ENCODE data around the gene C2.
"Not testable (repeated sequence)": the region's sequence is repeated elsewhere in the genome, so short reads cannot be mapped to it uniquely, and the experiment has no call there.

C2 gene

DNA sequence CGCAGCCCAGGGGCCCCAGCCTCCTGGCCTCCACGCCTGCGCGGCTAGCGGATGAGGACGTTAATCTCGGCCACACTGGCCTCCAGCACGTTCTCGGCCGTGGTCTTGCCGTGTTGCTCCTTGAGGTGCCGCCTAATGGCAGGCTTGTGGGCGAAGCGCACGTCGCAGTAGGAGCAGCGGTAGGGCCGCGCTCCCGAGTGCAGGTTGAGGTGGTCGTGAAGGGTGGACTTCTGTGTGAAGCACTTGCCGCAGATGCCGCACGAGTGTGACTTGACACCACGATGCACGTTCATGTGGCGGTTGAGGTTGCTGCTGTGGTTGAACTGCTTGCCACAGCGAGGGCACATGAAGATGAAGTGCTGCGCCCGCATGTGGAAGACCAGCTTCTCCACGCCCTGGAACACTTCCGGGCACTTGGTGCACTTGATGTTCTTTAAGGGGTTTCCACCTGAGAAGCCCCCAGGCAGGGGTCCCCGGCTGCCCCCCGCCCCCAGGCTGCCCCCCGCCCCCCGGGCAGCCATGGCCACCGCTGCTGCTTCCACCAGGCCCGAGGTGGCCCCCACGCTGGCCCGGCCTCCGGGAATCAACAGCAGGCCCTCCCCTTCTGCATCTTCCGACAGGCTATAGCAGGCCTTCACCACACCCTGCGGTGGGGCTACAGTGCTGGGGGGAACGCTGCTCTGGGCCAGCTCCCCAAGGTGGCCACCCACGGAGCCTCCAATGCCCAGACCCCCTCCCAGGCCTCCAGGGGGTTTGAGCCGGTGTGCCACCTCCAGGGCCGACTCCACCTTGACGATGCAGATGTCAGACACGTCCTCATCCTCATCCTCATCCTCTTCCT lies 27.4 kb upstream of the C2 start:
- DNase-seq: no peak

DNA sequence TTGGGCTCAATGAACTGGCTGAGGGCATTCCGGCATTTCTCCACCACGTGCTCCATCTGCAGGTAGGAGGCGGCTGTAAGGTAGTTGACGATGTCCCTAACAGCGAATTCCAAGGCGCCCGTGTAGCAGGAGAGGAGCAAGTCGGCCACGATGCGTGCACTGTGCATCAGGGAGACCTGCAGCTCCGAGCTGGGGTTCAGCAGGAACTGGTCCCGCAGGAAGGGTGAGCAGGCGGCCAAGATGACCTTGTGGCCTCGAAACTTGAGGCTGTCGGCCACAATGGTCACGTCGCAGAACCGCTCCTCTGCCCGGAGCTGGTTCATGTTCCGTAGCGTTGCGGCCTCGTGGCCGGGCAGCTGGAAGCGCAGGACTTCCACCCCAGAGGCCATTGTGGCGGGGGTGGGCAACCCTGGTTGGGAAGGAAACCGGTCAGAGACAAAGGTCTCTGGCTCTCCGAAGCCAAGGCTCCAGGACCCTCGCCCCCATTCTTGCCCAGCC lies 26.6 kb upstream of the C2 start:
- no peak for DNase-seq

DNA sequence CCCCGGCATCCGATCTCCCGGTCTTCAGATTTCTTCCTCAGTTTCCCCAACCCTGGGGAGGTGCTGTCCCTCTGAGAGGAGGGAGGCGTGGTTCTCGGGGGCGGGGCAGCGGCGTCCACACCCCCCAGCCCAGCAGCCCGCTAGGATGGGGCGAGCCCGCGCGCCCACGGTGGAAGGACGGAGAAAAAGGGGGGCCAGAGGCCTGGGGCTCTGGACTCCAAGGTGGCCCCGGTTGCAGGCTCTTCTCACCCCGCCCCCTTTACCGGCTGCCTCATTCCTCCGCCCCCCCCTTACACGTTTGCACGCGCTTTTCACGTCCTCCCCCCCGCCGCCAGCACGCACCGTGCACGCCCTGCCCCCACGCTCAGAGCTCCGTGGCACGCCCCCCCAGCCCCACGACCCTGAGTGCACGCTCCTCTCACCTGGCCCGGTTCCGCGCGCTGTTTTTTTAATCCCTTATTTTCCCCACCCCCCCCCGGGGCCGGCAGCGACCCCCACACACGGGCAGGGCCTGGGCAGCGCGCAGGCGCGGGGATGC lies 26.0 kb upstream of the C2 start:
- DNase-seq: no peak

DNA sequence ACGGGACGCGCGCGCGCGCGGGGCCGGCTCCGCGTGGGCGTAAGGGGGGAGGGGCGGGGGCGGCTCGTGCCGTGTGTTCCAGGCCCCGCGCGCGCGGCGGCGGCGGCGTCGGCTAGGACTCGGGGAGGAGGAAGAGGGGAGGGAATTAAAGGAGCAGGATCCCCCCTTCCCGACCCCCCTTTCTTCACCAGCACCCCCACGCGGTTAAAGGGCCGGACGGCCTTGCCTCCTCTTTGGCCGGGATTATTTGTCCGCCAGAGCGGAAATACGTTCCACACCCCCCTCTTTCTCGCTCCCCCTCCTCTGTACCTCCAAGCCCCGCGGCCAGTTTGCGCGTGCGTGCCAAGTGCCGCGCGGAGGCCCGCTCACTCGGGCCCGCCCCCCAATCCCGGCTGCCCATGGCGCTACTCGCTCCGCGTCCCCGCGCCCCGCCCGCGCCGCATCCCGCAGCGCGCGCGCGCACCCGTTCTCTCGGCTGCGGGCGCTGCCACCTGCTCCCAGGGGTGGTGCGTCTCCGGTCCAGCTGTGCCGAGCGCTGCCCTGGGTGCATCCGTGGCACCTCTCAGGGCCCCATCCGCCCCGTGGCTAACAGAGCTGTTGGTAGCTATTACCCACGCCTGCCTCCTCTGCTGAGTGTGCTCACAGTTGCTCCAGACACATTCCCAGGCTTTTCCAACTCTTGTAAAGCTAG lies 25.4 kb upstream of the C2 start, which contains the start of gene ZBTB12:
ZBTB12 (minus strand) TSS at position 134 of the 691 bp plus-strand sequence. CDS start 781 bp downstream, outside the sequence.
- DNase-seq: peak; percentile 62

DNA sequence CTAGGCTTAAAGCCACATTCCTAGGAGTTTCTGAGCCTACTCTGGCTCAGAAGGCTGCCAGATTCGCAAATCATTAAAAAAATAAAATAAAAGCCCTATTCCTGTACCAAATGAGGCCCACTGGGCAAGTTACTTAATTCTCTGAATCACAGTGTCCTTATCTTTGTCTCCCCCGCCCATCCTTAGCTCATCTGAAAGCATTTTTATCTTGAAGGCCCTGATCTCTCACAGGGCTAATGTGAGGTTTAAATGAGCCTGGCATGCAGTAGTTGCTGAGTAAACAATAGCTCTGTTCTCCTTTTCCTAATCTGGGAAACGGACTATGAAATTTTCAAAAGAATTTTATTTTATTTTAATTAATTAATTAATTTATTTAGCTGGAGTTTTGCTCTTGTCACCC lies 23.6 kb upstream of the C2 start:
- no peak for DNase-seq

DNA sequence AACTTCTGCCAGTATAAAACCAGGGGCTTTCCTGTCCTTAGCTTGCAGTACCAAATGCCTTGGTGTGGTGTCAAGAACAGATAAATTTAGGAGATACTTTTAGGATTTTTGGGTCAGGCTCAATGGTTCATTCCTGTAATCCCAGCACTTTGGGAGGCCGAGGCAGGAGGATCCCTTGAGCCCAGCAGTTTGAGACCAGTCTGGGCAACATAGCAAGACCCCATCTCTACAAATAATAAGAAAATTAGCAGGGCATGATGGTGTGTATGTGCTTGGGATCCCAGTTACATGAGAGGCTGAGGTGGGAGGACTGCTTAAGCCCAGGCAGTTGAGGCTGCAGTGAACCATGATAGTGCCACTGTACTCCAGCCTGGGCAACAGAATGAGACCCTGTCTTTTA lies 22.5 kb upstream of the C2 start:
- no peak for DNase-seq

DNA sequence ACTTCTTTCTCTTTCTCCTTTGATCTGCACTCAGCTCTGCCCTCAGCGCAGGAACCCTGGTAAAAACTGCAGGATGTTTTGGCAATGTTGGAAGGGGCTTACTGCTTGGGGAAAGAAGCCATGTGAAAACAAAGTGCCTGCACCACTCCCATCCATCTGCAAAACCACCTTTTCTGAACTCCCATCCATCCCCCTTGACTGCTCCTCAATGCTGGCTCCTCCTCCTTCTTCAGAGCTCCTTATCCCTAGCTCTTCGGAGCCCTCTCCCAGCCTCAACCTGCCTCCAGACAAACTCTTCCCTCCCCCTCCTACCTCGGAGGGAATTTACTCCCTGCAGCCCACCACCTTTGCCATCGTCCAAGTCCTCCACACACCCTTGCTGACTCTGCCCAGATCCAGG lies 21.4 kb upstream of the C2 start:
- DNase-seq: no peak

DNA sequence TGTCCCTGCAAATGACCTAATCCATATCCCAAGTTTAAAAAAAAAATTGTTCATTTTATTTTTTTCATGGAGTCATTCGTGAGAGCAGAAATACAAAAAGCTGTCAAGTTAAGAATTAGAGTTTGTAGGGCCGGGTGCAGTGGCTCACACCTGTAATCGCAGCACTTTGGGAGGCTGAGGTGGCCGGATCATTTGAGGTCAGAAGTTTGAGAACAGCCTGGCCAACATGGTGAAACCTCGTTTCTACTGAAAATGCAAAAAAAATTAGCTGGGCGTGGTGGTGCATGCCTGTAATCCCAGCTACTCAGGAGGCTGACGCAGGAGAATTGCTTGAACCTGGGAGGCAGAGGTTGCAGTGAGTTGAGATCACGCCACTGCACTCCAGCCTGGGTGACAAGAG lies 20.8 kb upstream of the C2 start:
- not testable (repeated sequence) for DNase-seq

DNA sequence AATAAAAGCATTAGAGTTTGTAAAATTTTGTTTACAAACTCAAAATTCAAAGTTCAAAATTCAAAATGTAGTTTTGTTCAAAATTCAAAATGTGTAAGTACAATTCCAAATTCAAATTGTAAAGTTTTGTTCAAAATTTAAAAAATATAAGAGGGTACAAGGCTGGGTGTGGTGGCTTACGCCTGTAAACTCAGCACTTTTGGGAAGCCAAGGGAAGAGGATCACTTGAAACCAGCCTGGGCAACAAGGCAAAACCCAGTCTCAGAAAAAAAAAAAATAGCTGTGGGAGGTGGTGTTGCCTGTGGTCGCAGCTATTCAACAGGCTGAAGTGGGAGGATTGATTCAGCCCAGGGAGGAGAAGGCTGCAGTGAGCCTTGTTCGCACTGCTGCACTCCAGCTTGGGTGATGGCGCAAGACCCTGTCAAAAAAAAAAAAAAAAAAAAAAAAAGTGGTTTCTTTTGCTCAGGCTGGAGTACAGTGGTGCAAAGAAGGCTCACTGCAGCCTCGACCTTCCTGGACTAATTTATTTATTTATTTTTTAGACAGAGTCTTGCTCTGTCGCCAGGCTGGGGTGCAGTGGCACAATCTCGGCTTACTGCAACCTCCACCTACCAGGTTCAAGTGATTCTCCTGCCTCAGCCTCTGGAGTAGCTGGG lies 20.2 kb upstream of the C2 start:
- DNase-seq: no peak

DNA sequence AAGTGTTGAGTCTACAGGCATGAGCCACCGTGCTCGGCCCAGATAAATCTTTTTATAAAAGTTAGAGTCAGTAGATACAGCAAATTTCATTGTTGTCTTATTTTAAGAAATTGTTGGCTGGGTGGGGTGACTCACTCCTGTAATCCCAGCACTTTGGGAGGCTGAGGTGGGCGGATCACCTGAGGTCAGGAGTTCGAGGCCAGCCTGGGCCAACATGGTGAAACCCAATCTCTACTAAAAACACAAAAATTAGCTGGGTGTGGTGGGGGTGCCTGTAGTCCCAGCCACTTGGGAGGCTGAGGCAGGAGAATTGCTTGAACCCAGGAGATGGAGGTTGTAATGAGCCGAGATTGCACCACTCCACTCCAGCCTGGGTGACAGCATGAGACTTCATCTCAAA lies 19.3 kb upstream of the C2 start:
- DNase-seq: not testable (repeated sequence)

DNA sequence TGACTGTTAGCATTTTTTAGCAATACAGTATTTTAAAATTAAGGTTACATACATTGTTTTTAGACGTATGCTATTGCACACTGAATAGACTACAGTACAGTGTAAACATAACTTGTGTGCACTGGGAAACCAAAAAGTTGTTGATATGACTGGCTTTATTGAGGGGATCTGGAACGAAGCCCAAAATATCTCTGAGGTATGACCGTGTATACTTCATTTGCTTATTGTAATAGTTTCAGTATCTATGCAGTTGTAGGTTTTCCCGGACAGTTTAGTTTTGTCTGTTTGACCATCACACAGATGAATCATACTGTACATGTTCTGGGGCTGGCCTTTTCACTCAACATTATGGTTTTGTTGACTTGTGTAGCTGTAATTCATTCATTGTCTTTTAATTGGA lies 18.7 kb upstream of the C2 start:
- no peak for DNase-seq

DNA sequence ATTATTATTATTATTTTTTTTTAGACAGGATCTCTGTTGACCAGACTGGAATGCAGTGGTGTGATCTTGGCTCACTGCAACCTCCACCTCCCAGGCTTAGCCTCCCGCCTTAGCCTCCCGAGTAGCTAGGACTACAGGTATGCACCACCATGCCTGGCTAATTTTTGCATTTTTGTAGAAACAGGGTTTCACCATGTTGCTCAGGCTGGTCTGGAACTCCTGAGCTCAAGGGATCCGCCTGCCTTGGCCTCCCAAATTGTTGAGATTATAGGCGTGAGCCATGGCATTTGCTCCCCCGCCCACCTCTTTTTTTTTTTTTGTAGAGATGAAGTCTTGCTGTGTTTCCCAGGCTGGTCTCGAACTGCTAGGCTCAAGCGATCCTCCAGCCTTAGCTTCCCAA lies 18.2 kb upstream of the C2 start:
- not testable (repeated sequence) for DNase-seq

DNA sequence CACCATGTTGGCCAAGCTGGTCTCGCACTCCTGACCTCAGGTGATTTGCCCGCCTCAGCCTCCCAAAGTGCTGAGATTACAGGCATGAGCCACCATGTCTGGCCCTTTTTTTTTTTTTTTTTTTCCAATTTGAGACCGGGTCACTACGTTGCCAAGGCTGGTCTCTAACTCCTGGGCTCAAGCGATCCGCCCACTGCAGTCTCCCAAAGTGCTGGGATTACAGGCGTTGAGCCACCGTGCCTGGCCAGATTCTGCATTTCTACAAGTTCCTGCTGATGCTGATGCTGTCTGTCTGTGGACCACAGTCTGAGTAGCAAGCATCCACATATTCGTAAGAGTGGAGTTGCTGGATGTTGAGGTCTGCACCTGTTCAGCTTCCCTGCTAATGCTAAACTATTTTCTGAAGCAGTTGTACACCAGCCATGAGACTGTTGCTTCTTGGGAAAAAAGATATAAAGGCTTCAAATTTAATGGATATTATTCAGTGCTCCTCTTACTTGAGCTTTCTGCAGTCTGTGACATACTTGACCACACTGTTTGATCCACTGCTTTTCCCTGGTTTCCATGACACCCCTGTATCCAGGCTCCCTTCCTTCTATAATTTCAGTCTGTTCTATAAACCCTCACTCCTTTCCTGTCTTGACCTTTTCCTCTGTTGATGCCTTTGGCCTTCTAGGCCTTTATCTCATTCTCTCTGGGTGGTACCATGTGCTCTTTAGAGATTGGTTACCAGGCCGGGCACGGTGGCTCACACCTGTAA lies 15.5 kb upstream of the C2 start:
- no peak for DNase-seq

DNA sequence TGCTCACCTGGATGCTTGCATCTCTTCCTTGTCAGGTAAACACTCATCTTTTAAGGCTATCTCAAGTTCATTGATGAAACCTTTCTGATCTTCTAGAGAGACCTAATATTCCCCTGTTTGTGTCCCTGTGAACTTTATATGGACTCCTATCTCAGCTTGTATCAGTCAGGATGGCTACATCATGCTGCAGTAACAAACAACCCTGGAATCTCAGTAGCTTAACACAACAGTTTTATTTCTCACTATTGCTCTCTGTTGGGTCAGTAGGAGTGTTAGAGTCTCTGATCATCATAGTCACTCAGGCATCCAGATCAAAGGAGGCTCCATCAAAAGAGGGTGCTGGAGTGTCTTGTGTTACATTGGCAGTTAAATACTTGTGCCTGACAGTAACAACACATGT lies 12.2 kb upstream of the C2 start:
- no peak for DNase-seq

DNA sequence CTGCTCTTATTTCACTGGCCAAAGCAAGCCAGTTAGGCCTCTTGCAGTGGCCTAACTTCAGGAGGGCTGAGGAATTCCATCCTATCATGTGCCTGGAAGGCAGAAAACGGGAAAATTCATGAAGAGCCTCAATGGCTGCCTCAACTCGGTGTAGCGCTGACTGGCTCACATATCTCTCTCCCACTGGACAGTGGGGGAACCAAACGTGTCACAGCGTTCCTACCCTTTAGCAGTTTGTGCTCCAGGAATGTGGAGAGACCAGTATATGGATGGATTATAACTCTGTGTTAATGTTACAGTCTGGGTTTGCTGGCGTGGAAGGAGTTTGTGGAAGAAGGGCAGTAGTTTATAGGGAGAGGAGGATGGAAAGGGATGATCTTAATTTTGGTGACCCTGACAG lies 11.8 kb upstream of the C2 start:
- no peak for DNase-seq

DNA sequence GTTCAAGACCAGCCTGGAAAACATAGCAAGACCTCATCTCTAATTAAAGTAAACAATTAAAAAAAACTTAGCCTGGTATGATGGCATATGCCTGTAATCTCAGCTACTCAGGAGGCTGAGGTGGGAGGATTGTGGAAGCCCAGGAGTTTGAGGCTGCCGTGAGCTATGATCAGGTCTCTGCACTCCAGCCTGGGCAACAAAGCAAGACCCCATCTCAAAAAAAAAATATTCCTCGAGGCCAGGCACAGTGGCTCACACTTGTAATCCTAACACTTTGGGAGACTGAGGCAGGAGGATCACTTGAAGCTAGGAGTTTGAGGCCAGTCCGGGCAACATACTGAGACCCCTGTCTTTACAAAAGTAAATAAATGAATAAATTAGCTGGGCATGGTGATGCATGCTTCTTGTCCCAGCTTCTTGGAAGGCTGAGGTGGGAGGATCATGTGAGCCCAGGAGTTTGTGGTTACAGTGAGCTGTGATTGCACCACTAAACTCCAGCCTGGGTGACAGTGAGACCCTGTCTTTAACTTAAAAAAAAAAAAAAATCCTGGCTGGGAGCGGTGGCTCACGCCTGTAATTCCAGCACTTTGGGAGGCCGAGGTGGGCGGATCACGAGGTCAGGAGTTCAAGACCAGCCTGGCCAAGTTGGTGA lies 9.3 kb upstream of the C2 start:
- DNase-seq: no peak

DNA sequence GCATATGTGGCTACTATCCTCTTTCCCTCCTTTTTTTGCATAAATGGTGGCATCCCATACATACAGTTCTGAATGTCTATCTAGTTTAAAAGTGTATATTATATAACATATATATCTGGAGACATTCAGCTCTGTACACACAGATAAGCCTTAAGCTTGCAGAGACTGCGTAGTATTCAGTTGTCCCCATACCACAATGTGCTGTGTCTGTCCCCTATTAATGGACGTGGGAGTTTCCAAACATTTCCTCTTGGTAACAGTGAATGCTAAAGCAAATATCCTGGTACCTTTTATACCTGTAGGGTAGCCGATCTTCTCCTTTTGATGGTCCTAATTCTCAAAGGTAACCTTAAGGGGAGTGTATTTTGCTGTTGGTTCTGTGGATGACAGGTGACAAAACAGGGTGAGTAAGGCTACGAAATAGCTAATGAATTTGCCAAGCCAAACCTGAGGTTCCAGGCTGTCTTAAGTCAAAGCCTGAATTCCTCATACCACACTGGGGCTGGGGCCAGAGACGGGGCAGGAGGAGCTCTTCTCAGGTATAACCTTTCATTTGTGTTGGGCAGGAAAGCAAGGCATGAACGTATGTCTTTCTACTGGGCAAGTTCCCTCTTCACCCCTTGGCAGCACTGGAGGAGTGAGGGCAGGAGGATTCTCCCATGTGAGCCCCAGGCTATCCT lies 7.8 kb upstream of the C2 start:
- DNase-seq: no peak

DNA sequence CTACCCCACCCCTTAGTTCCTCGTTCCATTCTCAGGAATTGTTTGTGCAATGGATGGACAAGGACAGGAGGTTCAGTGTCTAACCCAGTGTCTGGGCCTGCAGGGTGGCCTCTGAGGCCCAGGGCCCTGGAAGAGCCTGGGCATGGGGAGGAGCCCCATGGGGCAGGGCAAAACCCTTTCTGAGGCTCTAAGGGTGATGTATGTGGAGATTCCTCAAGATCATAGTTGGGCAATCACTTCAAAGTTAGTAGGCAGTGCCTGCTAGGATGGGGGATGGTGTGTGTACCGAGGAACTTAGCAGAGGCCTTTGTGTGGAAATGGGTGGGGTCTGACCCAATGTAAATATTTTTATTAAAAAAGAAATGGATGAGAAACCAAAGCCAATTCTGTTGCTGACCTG lies 6.7 kb upstream of the C2 start:
- DNase-seq: no peak

DNA sequence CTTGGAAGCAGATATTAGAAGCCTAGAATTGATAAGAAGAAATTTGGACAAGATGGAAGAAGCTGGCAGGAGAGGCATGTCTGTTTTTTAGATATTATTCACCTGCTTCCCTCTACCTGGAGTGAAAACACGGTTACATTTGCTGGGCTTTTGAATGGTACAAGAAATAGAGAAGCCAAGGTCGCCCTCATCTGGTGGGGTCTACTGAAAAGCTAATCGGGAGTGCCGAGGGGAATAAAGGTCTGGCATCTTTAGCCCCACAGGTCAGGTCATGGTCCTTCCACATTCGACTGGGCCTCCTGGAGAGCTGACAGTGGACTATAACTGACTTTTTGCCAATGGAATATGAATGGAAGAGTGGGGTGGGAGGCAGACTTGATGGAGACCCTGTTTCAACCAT lies 4.6 kb upstream of the C2 start:
- no peak for DNase-seq

DNA sequence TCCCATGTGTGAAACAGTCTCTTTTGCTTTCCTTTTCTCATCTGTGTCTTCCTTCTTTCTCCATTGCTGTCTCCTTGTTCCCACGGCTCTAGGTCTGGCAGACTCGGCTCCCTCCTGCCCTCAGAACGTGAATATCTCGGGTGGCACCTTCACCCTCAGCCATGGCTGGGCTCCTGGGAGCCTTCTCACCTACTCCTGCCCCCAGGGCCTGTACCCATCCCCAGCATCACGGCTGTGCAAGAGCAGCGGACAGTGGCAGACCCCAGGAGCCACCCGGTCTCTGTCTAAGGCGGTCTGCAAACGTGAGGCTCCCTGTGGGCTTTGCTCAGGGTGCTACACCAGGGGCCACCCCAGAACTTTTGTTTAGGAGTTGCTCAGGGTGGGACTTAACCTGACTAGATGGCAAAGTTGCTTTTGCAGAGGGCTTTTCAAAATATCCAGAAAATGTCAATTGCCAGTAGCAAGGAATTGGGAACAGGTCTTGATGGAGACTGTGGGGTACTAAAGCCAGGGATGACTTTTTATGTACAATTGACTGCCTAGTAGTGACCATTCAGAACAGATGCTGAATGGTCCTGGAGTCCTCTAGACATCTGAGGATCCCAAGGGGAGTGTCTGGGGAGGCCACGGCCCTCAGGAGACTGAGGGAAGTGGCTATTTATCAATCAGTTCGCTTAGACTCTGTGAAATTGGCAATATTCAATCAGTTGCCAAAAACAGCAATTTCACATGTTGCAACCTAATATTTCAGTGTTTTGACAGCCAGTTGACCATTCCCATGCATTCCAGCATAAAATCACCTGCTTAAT lies 550 bp downstream of the C2 start:
- DNase-seq: no peak

DNA sequence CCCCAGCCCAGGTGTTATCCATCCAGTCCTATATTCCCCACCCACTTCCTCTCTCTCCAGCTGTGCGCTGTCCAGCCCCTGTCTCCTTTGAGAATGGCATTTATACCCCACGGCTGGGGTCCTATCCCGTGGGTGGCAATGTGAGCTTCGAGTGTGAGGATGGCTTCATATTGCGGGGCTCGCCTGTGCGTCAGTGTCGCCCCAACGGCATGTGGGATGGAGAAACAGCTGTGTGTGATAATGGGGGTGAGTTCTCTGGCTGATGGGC lies 1.1 kb downstream of the C2 start:
- no peak for DNase-seq
